Stomach (tissue), 4 donors: Measurements from ENCODE around the gene PANX3.

Source experiments
- CTCF ChIP-seq, 7 experiments: fragments of 450-650 bp in 4 of 7; fragments of 200-600 bp in 3 of 7; sonication (generic) in 3 of 7; IDR thresholded peaks; one replicate each; pipeline ENCODE4 v1.5.1; 2016 to 2019; ENCODE audit warnings: antibody characterized with exemption in 7 of 7, control low read depth in 2 of 7, mild to moderate bottlenecking in 1 of 7
- EP300 ChIP-seq: sonication (generic); formaldehyde crosslinking; IDR thresholded peaks from one replicate; pipeline ENCODE4 v1.6.1; 2017; ENCODE audit warnings: antibody characterized with exemption
- POLR2A ChIP-seq, 4 donors: fragments of 450-650 bp; IDR thresholded peaks; one replicate each; pipeline ENCODE4 v1.6.1; 2016; ENCODE audit warnings: antibody characterized with exemption in 4 of 4, control low read depth in 2 of 4, mild to moderate bottlenecking in 1 of 4, moderate library complexity in 1 of 4
- POLR2AphosphoS5 ChIP-seq, 3 donors: sonication (generic); formaldehyde crosslinking; IDR thresholded peaks; one replicate each; pipeline ENCODE4 v1.6.1; 2016; ENCODE audit warnings: antibody characterized with exemption in 3 of 3

- TF ChIP-seq CTCF (IDR thresholded peaks at IDR 0.05): no peak
- no peak for TF ChIP-seq POLR2AphosphoS5 (IDR thresholded peaks at IDR 0.05)
- TF ChIP-seq POLR2A (IDR thresholded peaks at IDR 0.05): no peak
- TF ChIP-seq EP300: no peak
Observed at GRCh38 chr11:124577716-124578427, 33.4 kb upstream of the PANX3 start.
